GM18520 (cell line): Measurements from ENCODE around the gene SNRPD3.
"Not testable (repeated sequence)": the region's sequence is repeated elsewhere in the genome, so short reads cannot be mapped to it uniquely, and the experiment has no call there.

Experiments
- ATAC-seq: cut with Tn5 transposase; IDR thresholded peaks from one replicate; pipeline ENCODE4 v1.9.1; 2021; ENCODE audit not compliant: unreplicated experiment

SNRPD3 gene

DNA sequence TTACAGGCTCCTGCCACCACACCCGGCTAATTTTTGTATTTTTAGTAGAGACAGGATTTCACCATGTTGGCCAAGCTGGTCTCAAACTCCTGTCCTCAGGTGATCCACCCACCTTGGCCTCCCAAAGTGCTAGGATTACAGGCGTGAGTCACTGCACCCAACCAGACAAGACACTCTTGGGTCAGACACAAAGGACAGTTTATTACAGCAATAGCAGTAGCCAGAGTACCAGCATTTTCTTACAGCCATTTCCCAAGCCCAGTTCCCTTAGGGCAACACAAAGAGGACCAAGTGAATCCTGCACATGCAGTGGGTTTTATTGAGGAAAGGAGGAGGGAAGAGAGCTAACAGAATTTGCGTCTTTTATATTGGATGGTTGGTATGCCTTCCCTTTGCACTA lies 24.8 kb upstream of the SNRPD3 start:
- not testable (repeated sequence) for ATAC-seq

DNA sequence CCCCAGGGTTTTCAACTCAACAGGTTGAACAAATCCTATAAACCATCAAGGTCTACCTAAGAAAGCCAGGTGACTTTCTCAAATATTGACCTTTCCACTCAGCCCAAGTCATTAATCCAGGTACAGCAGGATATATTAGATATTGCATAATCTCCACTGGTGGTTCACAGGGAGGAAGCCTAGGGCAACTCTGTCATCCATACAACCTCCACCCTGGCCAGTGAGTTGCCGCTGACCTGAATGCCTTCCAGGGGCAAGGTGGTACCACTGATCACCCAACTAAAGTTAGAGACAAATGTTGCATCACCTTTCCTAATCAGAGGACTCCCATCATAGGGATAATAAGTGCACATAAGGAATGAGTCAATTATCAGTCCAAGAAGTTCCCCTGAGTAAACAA lies 23.7 kb upstream of the SNRPD3 start:
- ATAC-seq, result no peak

DNA sequence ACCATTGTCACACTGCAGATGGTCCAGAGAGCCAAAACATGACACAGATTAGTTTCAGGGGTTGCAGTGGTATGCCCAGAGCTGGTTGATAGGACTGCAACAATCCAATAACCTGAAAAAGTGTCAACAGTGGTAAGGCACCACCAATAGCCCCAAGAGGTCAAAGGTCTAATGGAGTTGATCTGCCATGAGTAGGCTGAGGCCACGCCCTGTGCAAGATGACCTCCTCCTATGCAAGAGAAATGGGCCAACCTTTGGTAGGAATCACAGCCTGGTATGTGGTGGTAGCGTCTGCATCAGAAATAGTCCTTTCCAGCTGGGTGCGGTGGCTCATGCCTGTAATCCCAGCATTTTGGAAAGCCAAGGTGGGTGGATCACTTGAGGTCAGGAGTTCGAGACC lies 20.5 kb upstream of the SNRPD3 start:
- ATAC-seq, result no peak

DNA sequence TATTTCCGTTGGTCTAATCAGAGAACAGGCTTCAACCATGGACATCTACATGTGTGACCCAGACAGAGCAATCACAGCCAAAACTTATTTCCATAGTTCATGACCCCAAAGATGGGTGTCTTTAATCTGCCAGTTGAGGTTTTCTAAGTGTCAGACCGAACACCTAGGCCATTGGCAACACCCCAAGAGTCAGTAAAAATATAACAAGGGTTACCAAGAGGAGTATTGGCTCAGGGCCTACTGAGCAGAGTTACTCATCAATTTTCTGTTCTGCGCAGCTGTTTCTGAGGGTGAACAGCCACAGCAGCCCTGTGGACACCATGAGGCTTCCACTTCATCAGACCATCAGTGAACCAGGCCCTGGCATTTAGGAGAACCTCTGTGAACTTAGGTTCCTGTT lies 19.7 kb upstream of the SNRPD3 start:
- no peak for ATAC-seq

DNA sequence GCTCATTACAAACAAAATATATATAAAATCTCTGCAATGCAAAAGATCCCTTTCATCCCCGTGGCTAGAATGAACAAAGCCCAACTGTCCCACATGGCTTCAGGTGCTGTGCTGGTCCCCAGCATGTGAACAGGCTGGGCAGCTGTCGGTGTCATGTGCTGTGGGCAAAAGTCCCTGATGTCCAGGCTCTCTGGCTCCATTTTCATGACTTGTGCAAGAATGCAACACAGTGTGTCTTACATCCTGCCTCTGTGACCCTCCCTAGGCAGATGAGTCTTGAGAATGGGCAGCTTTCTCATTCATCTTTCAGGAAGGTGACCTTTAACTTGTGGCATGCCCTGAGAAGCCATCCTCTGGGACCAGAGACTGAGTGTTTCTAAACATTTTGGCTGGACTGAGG lies 15.3 kb upstream of the SNRPD3 start:
- no peak for ATAC-seq

DNA sequence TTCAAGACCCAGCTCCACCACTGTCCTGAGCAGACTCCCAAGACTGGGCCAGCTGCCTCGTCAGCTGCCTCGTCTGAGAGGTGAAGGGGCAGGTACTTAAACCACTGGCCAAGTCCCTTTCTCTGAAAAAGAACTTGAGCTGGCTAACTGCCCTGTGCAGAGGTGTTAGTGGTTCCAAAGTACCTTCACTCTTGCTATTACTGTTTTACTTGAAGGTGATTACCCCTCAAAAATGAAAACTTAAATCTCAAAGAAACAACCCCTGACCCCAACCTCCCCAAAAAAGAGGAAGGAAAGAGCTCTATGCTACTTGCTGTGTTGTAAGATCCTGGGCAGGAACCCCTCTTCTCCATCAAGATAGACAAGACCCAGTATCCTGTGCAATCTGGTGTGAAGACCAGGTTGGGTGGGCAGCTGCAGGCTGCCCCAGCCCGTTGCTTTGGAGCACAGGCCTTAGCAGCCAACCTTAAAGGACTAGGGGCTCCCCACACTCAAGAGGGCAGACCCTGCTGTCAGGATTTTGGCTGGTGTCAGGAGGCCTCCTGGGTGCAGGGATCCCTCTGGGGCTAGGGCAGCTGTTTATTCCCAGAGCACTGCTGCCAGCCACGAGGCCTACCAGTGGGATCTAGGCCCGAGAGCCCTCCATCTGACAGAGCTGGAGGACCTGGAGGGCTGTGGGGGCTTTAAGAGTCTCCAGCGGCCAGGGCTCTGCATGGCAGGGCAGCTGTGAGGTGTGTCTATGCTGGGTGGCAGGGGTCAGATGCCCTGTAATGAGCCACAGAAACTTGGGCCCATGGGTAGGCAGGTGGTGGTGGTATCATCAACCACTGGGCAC lies 13.9 kb upstream of the SNRPD3 start:
- no peak for ATAC-seq

DNA sequence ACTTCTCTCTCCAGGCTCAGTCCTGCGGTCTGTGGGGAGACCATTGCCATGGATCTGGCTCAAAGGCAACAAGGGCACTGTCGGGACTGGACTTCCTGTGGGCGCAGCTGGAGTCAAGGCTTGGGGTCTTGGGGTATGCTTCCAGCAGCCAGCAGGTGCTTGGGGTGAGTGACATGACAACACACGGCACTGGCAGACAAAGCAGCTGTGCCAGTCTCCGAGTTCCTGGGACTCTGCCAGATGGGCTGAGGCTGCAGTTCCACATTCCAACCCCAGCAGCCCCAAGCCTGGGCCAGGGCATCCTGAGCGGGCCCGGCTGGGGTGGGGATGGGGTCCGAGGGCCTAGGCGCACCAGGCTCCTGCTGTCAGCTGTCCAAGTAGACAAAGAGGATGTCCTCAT lies 13.2 kb upstream of the SNRPD3 start:
- ATAC-seq, result no peak

DNA sequence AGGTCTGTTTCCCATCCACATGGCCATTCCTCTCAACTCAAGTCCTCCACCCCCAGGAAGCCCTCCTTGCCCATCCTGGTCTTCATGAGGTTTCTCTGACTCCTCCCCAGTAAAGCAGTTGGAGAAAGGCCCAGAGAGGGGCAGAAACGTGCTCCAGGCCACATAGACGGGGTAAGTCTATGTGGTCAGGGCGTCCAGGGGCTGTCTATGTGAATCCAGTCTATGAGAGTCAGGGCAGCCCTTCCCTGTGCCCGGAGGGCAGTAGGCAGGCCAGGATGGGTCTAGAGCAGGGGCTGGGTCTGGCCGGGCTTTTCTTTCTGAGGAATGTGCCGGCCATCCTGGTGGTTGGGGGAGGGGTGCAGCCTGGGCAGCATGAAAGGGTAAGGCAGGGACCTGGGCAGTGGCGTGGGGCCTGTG lies 12.6 kb upstream of the SNRPD3 start:
- no peak for ATAC-seq

DNA sequence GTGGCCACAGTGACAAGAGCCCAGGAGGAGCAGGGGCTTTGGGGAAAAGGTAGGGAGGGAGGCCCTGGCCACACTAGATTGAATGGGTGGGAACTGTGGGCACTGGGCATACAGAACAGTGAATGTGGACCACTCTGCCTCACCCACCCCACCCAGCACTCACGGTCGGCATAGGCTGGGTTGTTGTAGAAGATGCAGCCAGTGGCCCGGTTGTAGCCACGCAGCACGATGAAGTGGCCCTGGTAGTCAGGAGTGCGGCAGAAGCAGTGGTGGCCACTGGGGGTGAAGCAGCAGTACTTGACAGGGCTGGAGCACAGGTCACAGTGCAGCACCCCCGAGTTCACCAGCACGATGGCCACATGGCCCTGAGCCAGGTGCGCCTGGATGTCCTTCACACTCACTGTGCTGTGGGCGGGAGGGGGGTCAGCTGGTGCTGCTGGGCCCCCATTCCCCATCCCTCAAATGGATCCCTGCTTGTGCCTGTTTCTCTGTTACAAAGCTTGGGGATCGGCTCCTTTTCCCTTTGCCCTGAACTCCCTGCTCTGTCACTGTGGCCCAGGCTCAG lies 12.0 kb upstream of the SNRPD3 start:
- ATAC-seq, result no peak

DNA sequence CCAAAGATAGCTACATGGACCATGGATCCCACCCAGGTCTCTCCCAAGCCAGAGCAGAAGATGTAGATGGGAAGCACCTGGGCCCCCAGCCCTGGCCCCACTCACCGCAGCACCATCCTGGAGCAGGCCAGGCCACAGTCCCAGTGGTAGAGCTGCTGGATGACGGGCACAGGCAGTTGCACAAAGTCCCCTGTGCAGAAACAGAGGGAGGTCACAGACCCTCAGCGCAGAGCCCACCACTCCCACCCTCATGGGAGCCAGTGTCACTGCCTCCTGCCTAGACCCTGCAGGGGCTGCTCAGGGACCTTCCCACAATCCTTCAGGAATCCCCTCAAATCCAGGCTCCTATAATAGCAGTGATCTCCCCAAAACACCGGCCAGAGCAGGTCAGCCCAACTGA lies 7.0 kb upstream of the SNRPD3 start:
- ATAC-seq, result no peak

DNA sequence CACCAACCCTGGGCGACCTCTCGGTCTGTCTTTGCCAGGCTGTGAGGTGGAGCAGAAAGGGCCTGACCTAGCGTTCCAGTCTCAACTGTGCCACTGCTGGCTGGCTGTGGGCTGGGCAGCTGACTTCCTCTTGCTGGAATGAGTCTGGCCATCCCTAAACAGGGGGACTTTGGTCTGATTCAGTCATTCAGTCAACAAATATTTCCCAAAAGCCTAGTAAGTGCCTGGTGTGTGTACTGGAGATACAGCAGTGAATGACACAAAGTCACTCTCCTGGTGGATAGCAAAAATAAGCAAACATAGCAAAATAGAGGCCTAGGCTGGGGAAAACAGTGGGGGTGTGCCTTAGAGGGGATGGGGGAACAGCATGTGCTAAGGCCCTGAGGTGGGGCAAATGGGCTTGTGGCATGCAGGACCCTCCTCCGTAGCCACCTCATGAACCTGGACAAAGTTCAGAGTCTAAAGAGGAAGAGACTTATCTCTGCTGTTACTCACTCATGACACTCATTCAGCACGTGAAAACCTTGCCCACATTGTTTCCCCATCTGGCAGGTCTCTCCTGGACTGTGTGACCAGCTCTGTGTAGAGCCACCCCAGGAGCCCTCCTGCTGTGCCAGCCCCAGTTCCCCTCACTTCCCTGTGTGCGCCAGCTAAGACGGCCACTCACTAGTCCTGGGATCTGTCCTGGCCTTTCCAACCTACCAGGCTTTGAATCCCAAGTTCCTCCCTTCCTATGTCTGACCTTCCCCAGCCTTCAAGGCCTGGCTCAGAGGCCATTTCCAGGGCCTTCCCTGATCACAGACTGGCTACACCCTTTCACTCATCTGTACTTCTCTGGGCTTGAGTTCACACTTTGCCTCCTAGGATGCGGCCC lies 5.5 kb upstream of the SNRPD3 start:
- ATAC-seq, result no peak

DNA sequence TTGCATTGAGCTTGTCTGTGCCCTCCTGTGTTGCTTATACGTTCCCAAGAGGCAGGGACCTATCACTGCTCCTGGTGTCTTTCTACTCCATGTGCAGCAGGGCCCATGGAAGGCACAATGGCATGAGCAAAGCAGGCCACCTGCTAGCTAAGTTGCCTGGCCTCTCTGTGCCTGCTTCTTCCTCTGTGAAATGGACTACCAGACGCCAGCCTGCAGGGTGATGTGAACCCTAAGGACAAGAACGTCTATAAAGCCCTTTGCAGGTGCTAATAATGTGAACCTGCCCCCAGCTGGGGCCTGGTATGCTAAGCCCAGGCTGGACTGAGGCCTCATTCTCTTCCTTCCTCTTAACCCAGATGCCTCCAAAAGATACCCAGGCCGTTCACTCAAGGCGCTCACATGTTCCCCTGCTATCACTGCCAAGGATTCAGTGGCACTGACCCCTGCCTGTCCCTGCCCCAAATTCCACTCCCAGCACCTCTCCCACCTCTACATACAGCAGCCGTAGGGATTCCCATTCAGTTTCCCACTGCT lies 4.8 kb upstream of the SNRPD3 start:
- ATAC-seq, result no peak

DNA sequence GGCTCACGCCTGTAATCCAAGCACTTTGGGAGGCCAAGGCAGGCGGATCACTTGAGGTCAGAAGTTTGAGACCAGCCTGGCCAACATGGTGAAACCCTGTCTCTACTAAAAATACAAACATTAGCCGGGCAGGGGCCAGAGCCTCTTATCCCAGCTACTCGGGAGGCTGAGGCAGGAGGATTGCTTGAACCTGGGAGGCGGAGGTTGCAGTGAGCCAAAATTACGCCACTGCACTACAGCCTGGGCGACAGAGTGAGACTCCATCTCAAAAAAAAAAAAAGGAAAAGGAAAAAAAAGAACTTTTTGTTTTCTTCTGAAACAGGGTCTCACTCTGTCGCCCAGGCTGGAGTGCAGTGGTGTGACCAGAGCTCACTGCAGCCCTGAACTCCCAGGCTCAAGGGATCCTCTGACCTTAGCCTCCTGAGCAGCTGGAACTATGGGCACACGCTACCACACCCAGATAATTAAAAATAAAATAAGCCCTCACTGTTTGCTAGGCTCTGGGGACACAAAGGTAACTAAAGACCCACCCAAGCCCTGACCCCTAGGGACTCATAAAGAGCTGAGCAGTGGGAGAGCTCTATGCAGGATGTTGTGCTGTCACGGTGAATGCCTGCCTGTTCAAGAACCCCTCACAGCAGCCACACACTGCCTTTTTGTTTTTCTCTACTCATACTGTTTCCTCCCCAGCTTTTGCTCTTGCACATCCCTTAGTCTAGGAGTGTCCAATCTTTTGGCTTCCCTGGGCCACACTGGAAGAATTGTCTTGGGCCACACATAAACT lies 3.1 kb upstream of the SNRPD3 start:
- not testable (repeated sequence) for ATAC-seq

DNA sequence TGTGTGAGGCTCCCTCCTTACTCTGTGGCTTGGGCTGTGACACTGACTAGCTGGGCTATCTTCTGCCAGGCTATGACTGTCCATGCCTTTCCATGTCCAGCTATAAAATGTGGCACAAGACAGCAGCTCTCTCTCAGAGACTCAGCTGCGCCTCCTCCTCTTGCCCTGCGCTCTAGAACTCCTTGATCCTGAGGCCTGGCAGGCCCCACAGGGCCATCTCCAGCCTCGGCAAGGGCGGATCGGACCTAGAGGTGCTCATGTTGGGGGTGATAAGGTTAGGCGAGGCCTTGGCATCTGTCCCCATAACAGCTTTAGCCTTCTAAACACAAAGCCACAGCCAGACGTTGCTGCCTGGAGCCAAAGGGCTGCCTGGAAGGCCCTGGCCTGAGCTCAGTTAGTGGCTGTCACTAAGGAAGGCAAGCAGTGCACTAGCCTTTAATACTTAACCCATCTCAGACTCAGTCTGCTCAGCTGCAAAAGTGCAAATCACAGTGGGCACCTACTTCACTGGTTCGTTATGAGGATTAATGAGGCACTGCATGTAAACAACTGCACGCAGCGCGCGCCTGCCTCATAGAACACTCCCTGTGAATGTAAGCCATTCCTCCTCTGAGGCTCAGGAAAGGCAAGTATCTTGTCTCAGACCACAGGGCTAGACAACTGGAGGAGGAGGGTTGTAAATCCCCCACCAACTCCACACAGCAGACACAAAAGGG lies 2.0 kb upstream of the SNRPD3 start:
- ATAC-seq, result no peak

DNA sequence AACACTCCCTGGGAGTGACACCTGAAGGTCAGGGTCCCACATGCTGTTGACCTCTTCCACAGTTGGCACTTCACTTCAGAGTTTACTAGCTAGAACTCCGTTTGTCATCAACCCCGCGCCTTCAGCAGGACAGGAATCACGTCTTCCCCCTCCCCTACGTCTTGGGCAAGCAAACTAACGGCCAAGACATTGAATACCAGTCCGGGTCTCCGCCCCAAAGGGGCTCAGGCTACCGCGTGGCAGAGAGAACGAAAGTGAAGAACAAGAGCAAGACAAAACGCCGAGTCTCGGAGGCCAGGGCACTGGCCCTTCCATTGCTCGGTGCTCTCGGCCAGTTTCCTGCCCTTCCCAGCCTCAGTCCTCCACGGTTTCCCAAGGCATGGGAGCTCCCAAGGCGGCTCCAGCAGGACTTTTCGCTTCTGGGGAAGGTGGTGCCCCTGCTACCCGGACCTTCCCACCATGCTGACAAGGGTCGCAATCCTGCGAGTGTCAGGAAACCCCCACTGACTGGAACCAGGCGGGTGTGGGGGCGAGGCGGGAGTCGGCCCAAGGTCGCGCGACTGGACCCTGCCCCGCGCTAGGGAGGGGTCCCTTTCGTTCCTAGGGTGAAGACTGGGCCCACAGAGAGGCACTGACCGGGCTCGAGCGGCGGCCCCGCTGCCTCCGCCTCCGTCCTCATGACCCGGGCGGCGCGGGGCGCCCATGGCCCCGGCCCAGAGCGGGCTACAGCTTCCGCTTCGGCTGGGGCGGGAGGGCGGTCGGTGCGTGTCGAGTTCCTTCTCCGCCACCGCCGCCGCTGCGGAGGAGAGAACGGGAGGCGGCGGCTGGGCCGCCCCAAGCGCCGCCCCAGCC lies 1.3 kb upstream of the SNRPD3 start, which contains the start of gene GUCD1:
Gene GUCD1 (minus strand): TSS at position 826 of the 852 bp plus-strand sequence. CDS start 147 bp downstream, at position 679.
- ATAC-seq, result no peak

DNA sequence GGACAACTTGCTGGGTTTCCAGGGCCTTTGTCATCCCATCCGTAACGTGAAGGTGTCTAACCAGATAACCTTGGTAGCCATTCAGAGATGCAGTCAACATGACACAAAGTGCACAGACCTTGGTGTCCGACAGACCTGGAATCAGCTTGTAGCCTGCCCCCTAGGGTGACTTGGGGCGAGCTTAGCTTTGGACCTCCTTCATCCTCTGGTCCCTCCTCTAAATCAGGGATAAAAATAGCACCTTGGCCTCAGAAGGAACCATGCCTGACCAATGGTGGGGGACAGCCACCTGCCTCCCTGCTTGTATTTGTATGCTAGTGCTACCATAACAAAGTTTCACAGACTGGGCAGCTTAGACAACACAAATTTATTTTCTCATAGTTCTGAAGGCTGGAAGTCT lies 3.7 kb downstream of the SNRPD3 start:
- ATAC-seq, result no peak

DNA sequence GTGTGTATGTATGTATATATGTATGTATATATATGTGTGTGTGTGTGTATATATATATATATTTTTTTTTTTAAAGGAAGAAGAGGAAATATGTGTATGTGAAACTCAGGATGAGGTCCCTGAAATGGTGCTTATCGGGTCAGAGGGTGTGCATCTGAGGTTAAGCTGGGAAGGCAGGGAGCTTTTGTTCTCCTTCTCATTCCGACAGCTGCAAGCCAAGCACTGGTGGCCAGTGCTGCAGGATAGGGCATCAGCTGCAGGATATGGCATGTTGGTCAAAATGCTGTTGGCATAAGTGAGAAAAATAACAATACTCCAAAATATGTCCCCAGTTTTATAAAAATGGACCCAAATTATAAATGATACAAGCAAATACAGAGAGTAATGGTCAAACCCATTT lies 7.4 kb downstream of the SNRPD3 start:
- no peak for ATAC-seq

DNA sequence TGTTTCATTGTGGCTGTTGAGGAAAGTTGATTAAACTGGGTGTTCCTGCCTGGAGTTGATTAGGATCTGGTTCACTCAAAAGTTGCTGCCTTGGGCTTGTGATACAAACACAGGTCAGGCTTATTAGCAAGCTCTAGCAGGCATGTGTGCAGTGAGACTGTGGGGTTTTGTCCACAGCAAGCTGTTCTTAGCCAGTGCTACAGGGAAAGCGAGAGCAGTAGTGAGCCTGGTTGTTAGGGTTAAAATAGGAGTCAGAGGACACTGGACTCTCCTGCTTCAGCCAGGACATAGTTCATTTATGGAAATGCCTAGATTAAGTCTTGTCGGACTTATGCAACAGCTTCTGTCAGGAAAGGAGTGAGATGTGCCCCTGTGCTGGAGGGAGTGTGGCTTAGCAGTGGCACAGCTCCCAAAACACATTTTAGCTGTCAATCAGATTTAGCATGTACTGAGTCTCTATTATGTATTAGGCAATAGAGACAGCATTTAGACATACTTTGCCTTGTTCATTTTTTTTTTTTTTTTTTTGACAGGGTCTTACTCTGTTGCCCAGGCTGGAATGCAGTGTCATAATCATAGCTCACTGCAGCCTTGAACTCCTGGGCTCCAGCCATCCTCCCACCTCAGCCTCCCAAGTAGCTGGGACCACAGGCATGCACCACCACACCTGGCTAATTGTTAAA lies 8.7 kb downstream of the SNRPD3 start:
- no peak for ATAC-seq

DNA sequence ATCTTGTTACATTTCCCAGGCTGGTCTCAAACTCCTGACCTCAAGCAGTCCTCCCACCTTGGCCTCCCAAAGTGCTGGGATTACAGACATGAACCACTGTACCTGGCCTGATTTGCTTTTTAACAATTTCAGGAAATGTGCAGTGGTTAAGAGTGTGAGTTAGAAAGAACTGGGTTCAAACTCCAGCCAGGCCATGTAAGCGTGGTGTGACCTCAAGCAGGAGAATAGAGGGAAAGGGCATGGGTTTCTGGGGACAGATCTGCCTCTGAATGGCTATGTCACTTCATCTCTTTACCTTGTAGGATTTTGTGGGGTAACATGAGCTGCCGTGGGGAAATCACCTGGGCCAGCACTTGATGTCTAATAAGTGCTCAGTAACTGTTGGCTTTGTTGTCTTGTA lies 9.3 kb downstream of the SNRPD3 start:
- no peak for ATAC-seq
